NT2/D1 (cell line): ENCODE data around the gene CCSER2.

ENCODE experiments used
- SUZ12 ChIP-seq: IDR thresholded peaks from 2 replicates; pipeline ENCODE4 v1.6.1; 2011; ENCODE audit not compliant: insufficient read length, insufficient read depth; ENCODE audit errors: extremely low read depth
- ZNF274 ChIP-seq: IDR thresholded peaks from 2 replicates; pipeline ENCODE4 v1.6.1; 2011; ENCODE audit warnings: mild to moderate bottlenecking, low read depth, low read length

- TF ChIP-seq ZNF274 (no peak), SUZ12 (no peak)
Measured at GRCh38 chr10:84392181-84392580, 63.8 kb downstream of the CCSER2 start.
